Epithelial cell of proximal tubule (primary cell): ENCODE data around the gene AK2. TPM values are rescaled to one million over a fixed set of nuclear protein-coding genes. Genes with fewer than 3 reads are reported as not detected.
A peak's percentile ranks its signal among the peaks of the same experiment; 100 is the strongest.

Source experiments
- DNase-seq: peaks from one replicate; pipeline ENCODE4 v3.0.0-alpha.2; 2011; ENCODE audit warnings: low read depth
- H3K4me3 ChIP-seq: 2 replicates; pipeline ENCODE4 v1.5.1; 2011; ENCODE audit warnings: low read depth, mild to moderate bottlenecking, low read length
- CTCF ChIP-seq: conservative IDR thresholded peaks from 2 replicates; pipeline ENCODE4 v1.5.1; 2012; ENCODE audit warnings: low read depth, mild to moderate bottlenecking, low read length
- total RNA-seq: library from RNA; depleted of rRNA; stranded (reverse); fragments of >200 nt; gene quantifications from 2 replicates; pipeline ENCODE4 v1.2.3, GENCODE V29; 2015

Gene AK2
- total RNA-seq, result 237 and 276 TPM in 2 replicates

GRCh38 chr1:33036526-33037503, at the start of gene AK2:
Gene AK2 (minus strand): TSS chr1:33036883. CDS start chr1:33036828, 55 bp downstream.
- no peak for TF ChIP-seq CTCF
- DNase-seq, result peak; percentile 63
- H3K4me3 ChIP-seq, result peak within 1 kb of the TSS; percentile 98

DNA sequence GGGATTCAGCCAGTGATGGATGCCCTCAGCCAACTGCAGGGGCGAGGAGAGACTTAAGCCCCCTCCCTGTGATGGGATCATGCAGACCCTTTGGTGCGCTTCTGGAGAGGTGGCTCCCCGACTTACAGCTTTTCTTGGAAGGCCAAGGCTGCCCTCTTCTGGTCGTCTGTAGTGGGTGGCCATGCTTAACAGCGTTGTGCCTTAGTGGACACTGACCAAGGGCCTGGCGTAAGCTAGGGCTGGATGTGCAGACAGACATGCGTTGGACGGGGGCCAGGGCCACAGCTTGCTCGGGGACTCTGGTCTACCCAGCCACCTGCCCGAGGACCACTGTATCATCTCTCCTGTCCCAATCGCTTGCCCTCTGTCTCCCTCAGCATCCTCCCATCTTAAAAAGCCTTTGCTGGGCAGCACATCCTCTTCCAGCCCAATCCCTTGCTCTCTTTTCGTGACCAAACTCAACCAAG, 49.7 kb upstream of the AK2 start:
- no peak overlapping the region for H3K4me3 ChIP-seq
- no peak for DNase-seq
- peak; percentile 87 for TF ChIP-seq CTCF

DNA sequence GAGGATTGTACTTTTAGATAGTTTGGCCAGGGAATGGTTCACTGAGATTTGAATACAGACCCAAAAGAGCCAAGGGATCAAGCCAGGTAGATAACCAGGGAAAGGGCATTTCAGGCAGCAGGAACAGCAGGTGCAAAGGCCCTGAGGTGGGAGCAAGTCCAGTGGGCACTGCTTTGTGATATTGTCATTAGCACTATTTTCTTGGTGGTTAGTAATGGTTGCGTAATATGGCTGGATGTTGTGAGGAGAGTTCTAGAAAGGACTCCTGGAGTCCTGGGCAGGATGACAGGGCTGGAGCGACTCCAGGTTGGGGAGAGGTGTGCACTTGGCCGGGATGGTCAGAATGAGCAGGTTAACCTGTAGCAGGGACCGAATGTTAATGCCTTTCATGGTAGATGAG, 48.6 kb upstream of the AK2 start:
- no peak for TF ChIP-seq CTCF
- no peak overlapping the region for H3K4me3 ChIP-seq
- DNase-seq, result no peak

DNA sequence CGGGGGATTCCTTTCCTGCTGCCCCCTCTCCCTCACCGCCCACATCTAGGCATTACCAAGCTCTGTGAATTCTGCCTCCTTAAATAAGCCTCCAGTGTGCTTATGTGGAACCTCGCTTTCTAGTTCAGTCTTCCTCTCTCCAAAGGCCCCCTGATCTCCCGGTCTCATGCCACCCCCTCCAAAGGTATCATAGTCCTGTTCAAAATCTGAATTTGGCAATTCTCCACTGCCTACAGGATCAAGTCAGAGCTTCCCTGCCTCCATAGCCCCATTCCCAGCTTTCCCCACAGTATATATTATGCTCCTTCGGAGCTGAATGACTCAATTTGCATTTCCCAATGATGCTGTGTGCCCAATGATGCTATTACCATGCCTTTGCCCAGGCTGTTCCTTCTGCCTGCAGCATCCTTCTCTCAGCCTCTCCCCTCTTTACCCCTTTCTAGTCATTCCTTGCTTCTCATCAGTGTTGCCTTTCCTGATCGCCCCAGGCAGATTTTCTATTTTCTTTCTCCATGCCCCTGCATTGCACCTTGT, 46.0 kb upstream of the AK2 start:
- no peak overlapping the region for H3K4me3 ChIP-seq
- no peak for TF ChIP-seq CTCF
- DNase-seq, result no peak

DNA sequence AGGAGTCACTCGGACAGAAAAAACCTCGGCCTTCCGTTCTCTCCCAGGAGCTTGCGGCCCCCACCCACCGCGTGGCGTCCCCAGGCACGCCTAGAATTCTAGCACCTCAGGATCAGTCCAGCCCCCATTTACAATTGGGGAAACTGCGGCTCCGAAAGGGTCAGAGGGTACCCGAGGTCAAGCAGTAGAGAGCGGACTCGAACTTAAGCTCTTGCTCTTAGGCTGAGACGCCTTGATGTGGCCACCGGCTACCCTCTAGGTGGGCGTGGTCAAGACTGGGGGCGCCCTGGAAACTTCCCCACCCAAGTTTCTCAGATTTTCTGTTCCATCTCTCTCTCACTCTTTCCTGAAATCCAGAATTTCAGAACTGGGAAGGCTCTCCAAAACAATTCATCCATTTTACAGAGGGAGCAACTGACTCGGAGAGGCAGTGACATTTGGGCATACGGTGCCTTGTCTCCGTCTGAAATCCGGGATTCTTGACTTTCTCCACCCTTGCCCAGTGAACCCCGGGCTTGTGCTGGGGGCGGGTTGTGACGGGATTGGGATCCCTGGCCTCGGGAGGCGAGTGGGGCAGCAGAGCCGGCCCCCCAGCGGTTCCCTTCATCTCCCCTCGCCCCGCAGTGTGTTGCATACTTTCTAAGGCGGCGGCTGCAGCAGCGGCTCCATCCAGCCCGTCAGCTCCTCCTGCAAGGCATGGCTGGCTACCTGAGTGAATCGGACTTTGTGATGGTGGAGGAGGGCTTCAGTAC, 45.0 kb upstream of the AK2 start:
- H3K4me3 ChIP-seq, result peak overlapping the region; percentile 65
- TF ChIP-seq CTCF, result no peak
- DNase-seq, result no peak

DNA sequence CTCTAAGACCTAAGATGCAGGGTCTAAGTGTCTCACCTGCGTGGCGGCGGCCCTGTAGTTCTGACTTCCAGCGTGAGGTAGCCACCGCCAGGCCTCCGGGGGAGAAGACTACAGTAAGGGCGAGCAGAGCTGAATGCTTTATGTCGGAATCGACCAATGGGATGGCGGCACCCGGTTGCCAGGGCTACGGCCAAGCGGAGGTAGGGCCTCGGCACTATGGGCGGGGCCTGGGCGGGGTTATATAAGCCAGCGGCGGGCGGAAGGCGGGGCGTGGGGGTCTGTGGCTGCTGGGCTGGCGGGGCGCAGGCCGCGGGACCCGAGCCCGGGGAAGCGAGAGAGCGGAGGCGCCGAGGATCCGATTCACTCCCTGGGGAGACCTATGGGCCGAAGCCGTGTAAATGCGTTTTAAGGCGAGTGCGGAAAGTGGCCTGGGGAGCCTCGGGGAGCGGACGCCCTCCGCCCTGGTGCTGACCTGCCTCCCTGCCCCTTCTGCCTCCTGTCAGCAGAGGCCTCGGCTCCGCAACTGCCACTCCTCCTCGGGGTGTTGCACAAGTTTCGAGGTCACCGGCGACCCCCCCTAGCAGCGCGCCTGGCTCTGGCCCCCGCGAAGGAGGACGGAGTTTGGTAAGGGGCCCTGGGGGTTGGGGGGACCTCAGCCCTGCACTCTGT, 44.3 kb upstream of the AK2 start, which contains the start of gene AZIN2:
Gene AZIN2 (plus strand): TSS at position 269 of the 669 bp plus-strand sequence. CDS start 1,097 bp downstream, outside the sequence.
- DNase-seq, result peak; percentile 55
- TF ChIP-seq CTCF, result no peak
- peak within 1 kb of the TSS; percentile 65 for H3K4me3 ChIP-seq
